GM21723 (cell line): ENCODE measurements around the gene RGMB.

Source experiments
- ATAC-seq: cut with Tn5 transposase; IDR thresholded peaks from one replicate; pipeline ENCODE4 v1.9.1; 2021; ENCODE audit warnings: mild to moderate bottlenecking, moderate library complexity; ENCODE audit not compliant: unreplicated experiment

Gene RGMB

DNA sequence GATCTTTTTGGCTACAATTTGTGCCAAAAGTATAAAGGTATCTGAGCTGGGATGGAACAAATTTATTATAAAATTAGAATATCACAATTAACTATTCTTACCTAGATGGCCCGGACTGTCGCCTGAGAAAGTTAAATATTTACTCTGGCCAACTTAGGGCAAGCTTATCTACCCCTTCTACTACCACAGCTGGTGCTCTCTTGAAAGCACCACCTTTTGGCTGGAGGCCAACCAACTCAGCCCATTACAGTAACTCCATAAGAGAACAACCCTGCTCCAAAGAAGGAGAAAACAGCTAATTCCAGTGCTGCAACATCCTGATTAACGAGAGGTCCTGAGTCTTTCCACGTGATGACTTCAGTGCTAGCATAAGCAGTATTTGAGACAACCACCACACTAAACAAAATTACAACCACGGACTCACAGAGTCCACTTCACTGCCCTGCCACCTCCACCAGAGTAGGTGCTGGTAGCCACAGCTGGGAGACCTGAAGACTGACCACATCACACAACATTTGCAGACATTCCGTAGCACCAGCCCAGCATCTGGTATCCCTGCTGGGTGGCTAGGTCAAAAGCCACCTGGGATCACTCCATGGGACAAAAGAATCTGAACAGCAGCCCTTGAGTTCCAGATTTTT is 43.2 kb downstream of the RGMB start:
- no peak for ATAC-seq

DNA sequence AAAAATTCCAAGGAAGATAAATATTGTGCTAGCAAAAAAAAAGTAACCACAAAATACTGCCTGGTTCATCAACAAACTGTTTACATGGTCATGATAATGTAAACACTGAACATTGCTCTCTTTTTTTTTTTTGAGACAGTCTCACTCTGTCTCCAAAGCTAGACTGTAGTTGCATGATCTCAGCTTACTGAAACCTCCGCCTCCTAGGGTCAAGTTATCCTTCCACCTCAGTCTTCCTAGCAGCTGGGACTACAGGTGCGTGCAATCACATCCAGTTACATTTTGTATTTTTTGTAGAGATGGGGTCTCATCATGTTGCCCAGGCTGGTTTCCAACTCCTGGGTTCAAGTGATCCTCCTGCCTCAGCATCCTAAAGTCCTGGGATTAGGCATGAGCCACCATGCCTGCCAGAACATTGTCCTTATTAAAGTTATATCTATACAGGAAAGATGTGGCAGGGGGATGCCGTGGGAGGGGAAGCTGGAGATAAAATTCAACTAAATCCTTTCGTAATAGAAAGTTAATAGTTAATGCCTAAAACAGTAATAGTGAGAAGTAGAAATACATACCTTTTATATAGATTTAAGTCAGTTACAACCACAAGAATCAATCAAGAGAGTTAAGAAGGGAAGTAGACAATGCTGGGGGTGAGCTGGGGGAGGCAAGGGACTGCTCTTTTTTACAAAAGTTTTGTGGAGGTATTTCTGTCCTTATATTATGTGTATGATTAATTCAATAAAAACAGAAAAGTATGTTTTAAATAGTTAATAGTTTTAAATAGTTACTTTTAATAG is 52.3 kb downstream of the RGMB start:
- ATAC-seq = no peak

DNA sequence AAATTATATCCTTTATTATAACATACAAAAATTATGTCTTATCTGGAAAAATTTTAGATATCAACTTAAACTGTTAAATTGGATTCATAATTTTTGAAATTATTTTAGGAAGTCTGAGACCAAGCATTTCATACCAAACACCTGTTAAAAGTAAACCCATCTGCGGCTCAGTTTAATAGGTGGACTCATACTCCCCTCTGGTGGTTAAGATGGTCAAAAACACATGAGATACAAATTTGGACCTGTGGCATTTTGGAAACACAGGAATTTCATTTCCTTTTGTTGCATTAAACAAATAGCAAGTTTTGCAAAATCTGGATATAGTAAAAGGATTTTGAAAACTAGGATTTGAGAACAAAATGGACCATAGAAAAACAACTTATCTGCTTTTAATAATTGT is 53.7 kb downstream of the RGMB start:
- ATAC-seq = peak; percentile 72

DNA sequence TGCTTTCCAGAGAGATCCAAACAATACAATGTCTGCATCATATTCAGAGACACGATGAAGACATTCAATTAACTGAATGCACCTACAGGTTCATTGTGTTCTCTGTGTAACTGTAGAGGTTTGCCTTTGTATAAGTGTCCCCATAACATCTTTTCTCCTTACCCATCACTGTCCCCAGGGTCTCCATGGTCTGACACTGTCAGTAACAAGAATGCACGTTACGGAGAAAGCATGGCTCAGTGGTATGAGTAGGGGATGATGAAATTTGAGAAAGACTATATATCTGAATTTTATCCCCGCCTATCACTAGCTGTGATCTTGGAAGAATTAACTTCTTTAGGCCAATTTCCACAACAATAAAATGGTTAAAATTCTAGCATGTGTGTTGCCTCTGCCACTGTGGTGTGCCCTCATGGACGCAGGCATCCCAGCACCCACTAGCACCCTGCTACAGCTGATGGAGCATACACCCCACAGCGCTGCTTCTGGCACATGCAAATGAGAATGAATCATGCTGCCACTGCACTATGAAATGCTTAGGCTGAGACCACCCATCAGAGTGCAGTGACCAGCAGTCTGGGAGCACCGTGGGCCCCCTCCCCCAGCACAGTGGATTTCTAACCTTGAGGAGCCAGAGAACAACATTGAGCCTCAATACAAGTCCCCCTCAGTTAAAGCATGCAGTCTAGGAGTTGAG is 54.3 kb downstream of the RGMB start:
- ATAC-seq = no peak

DNA sequence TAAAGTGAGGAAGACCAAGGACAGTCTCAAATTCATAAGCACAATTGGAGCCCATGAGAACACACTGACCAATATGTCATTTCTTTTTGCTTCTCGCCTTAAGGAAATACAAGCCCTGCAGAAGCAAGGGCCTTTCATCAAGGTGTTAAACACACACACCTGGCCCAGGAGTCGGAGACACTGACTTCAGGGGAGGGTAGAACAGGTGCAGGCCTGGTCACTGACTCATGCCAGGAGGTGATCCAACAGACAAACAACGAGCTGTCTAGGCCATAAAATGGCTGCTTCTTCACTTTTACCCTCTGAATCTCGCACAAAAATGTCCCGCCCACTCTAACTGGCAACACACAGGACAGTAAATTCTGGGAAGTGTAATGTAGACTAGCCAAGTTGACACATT is 62.7 kb downstream of the RGMB start:
- ATAC-seq = no peak

DNA sequence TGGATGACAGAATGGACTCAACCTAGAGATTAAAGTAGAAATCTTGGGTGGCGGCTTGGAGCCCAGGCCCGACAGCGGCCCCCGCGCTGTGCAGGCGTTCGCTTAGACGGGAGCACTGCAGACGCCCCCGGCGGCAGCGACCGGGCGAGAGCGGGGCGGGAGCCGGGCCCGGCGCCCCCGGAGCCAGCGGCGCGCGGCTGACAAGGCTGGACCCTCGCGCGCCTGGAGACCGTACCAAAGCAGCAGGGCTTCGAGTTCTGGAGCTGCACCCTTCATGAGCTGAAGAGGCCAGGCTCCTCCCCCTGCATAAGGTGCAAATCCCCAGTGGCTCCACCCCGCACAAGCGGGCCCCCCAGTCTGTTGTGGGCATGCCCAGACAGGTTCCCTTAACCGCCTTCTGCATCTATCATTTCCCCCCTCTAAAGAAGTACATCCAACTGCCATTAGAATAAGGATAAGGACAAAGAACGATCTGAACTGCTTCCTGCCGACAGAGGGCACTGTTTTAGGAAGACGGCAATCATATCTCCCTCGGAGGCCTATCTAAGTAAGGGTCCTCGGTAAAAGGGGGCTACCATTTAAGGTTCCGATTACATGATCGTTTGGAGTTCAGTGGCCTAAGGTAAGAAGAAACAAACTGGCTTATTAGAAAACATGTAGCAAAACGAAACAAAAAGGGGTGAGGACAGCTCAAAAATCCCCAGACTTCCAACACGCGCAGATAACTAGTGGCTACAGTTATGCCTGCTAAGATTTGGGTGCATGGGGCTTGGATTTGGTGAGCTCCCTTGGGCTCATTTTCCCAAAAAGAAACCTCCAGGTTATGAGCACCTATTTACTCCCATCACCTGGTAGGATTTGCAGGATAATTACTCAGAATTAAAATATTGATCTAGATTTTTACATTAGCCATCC is 66.3 kb downstream of the RGMB start:
- no peak for ATAC-seq

DNA sequence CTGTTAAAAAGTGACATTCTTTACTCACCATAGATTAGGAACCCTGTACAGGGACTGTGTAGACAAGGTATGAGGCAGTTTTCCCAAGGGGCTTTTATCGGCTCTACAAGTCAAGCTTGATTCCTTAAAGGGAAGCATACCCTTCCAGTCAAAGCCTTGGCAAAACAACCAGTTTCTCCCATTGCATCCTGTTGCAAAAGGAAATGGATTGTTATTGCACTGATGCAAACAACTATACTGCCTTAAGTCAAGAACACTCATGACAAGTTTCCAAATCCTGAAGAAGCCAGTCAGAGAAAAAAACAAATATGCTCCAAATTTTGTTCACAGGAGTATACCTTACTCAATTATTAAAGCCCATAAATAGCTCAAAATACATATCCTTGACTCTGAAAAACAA is 67.5 kb downstream of the RGMB start:
- no peak for ATAC-seq

DNA sequence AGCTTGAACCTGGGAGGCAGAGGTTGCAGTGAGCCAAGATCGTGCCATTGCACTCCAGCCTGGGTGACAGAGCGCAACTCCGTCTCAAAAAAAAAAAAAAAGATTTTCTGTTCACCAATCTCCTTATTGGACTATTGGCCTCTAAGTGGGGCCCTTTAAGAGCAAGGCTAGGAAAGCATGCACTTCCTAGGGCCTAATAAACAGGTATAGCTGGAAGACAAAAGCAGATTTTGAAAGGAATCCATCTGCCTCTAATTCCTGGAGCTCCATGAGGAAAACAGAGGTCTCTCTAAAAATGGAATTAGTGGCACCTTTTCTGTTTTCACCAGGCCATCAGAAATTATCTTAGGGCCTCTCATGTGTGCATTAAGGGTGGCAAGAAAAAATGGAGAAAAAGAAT is 70.0 kb downstream of the RGMB start:
- ATAC-seq = no peak

DNA sequence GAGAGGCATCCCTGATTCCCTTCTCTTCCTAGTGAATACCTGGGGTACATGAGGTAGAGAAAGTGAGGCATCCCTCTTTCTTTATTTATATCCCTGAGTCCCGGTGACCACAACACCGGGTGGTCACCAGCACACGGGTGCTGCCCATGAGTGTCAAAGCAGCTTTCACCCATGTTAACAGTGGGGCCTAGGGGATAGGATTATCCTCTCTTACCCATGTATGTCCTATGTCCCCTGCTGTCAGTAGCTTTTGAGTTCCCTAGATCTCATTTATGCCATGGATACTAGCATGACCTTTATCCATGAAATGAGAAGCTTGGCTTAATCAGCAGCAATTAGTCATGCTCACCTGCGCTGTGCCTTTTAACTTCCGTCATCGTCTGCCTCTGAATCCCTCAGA is 71.4 kb downstream of the RGMB start:
- no peak for ATAC-seq

DNA sequence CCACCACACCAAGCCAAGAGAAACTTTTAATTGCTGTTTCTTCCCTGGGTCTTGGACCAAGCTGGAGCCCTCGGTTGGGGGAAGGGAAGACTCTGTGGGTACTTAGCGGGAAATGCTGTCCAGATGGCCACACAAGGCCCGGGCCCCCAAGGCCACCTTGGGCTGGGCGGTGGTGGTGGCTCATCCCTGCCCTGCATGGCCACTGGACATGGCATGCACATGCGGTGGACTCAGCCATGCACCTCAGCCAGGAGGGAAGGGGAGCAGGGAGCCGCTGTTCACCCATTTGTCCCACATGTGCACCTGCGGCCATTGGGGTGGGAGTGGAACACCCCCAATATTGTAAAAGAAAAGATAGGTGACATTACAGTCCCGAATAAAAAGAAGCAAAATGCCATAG is 72.4 kb downstream of the RGMB start:
- no peak for ATAC-seq
